ENCODE results near the gene ENO2. TPM values are rescaled to one million over a fixed set of nuclear protein-coding genes. Genes with fewer than 3 reads are reported as not detected.
A peak's percentile ranks its signal among the peaks of the same experiment; 100 is the strongest.

The ENO2 gene
- total RNA-seq, 1 experiment from 2014 or later, result 30.2 TPM

DNA sequence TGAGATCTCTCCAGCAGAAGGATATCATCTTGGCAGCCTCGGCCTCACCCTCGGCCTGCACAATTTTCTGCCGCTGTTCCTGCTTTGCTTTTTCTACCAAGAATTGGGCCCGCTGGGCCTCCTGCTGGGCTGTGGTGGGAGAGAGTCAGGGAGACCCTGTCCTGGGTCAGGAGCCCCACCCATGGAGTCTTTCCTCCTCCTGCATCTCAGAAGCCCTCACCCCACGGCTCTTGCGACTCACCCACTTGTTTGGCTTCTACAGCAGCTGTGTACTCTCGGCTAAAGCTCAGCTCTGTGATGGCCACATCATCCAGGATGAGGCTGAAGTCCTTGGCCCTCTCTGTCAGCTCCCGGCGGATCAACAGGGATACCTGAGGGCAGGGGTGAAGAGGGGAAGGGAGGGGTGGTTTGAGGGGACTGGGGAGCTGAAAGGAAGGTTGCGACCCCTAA lies 53.3 kb downstream of the ENO2 start:
- ATAC-seq (no peak), DNase-seq (no peak)
- Histone ChIP-seq H3K9me2 (replicated peaks; ENCODE audit: low read length) (no peaks in the 10 kb centered on the region), H3K27ac (ENCODE audit: low read length) (no peak overlapping the region), H3K9me3 (ENCODE audit: low read length) (no peaks in the 10 kb centered on the region), H3K4me2 (ENCODE audit: low read length) (0 out of 2 replicates have a peak overlapping the region, but pooled peaks have one; percentile 100), H3F3A (ENCODE audit: low read length, unreplicated experiment) (peaks cover 4% of the 10 kb centered on the region), H3K27me3 (ENCODE audit: low read length) (no peaks in the 10 kb centered on the region), H3K4me3 (ENCODE audit: low read length) (no peak overlapping the region), H3K79me2 (ENCODE audit: low read length) (peaks cover 49% of the 10 kb centered on the region), H2AFZ (ENCODE audit: low read length) (no peak overlapping the region), H3K36me3 (ENCODE audit: low read depth, low read length) (peaks cover 41% of the 10 kb centered on the region), H3K4me1 (ENCODE audit: insufficient read depth, low read length) (peaks cover 24% of the 10 kb centered on the region), H3K9ac (ENCODE audit: low read length) (no peak overlapping the region), H4K20me1 (ENCODE audit: low read length) (no peaks in the 10 kb centered on the region)
- no TSS peak for BruUV-seq (replicated peaks)
- ChIA-PET POLR2A (ENCODE audit: unreplicated experiment) (no interaction called here), CTCF (no interaction called here)
- TF ChIP-seq EZH2phosphoT487 (IDR thresholded peaks at IDR 0.05; ENCODE audit: borderline replicate concordance, low read length), result no peak
- TF ChIP-seq EZH2 (IDR thresholded peaks at IDR 0.05; ENCODE audit: low read length, unreplicated experiment), result no peak
- no peak for TF ChIP-seq CTCF (conservative IDR thresholded peaks at IDR 0.05; ENCODE audit: low read depth, low read length)
- intact Hi-C loops (cut with micrococcal nuclease), result no loop called here

DNA sequence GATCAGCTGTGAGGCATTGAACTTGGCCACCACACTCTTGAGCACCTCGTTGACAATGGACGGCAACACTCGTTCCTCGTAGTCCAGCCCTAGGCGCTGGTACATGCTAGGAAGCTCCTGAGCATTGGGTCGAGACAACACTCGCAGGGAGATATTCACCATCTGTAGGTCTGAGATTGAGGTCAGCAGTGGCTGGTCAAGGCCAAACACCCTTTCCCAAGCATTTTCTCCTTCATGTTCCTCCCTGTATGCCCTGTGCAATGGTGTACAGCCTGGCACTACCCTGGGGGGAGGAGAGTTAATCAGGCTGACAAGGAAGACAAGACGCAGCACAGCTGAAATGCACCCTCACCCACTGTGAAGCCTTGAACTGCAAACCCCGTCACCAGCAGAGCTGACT lies 54.0 kb downstream of the ENO2 start:
- Histone ChIP-seq H3K27ac (ENCODE audit: low read length) (no peak overlapping the region), H2AFZ (ENCODE audit: low read length) (no peak overlapping the region), H4K20me1 (ENCODE audit: low read length) (no peaks in the 10 kb centered on the region), H3K36me3 (ENCODE audit: low read depth, low read length) (peaks cover 41% of the 10 kb centered on the region), H3K4me1 (ENCODE audit: insufficient read depth, low read length) (peaks cover 25% of the 10 kb centered on the region), H3K4me2 (ENCODE audit: low read length) (peak overlapping the region; percentile 100), H3K4me3 (ENCODE audit: low read length) (peak overlapping the region; percentile 98), H3F3A (ENCODE audit: low read length, unreplicated experiment) (peaks cover 4% of the 10 kb centered on the region), H3K79me2 (ENCODE audit: low read length) (peaks cover 55% of the 10 kb centered on the region), H3K9me3 (ENCODE audit: low read length) (no peaks in the 10 kb centered on the region), H3K9ac (ENCODE audit: low read length) (no peak overlapping the region), H3K27me3 (ENCODE audit: low read length) (no peaks in the 10 kb centered on the region), H3K9me2 (replicated peaks; ENCODE audit: low read length) (no peaks in the 10 kb centered on the region)
- intact Hi-C loops (cut with micrococcal nuclease), result no loop called here
- POLR2A ChIA-PET (ENCODE audit: unreplicated experiment), result no interaction called here
- no TSS peak for BruUV-seq (replicated peaks)
- DNase-seq (no peak), ATAC-seq (no peak)
- TF ChIP-seq EZH2phosphoT487 (IDR thresholded peaks at IDR 0.05; ENCODE audit: borderline replicate concordance, low read length) (no peak), EZH2 (IDR thresholded peaks at IDR 0.05; ENCODE audit: low read length, unreplicated experiment) (no peak), CTCF (conservative IDR thresholded peaks at IDR 0.05; ENCODE audit: low read depth, low read length) (no peak)
- CTCF ChIA-PET, result interaction anchor here (1.1 kb wide), 1 partner anchor 24 kb away, joined by 3 read pairs; no protein-coding TSS in a partner anchor

GRCh38 chr12:6970096-6970527 lies 55.7 kb downstream of the ENO2 start:
- BruUV-seq (replicated peaks), result TSS peak; percentile 32
- peak overlapping the region; percentile 66 for H3K27ac ChIP-seq (ENCODE audit: low read length)

More at GRCh38 chr12:6970096-6970527, 55.7 kb downstream of the ENO2 start:
- Histone ChIP-seq H3K4me3 (ENCODE audit: low read length) (peak overlapping the region; percentile 98), H2AFZ (ENCODE audit: low read length) (peak overlapping the region; percentile 80), H3K79me2 (ENCODE audit: low read length) (peaks cover 55% of the 10 kb centered on the region), H3K4me1 (ENCODE audit: insufficient read depth, low read length) (peaks cover 25% of the 10 kb centered on the region), H3K9ac (ENCODE audit: low read length) (peak overlapping the region; percentile 100), H3K9me2 (replicated peaks; ENCODE audit: low read length) (no peaks in the 10 kb centered on the region), H3K27me3 (ENCODE audit: low read length) (no peaks in the 10 kb centered on the region), H3K4me2 (ENCODE audit: low read length) (peak overlapping the region; percentile 100), H3K9me3 (ENCODE audit: low read length) (no peaks in the 10 kb centered on the region), H3K36me3 (ENCODE audit: low read depth, low read length) (peaks cover 50% of the 10 kb centered on the region), H3F3A (ENCODE audit: low read length, unreplicated experiment) (peaks cover 4% of the 10 kb centered on the region), H4K20me1 (ENCODE audit: low read length) (no peaks in the 10 kb centered on the region)
- ChIA-PET POLR2A (ENCODE audit: unreplicated experiment) (no interaction called here), CTCF (no interaction called here)
- DNase-seq (no peak), ATAC-seq (peak; percentile 19)
- TF ChIP-seq EZH2 (IDR thresholded peaks at IDR 0.05; ENCODE audit: low read length, unreplicated experiment) (no peak), CTCF (conservative IDR thresholded peaks at IDR 0.05; ENCODE audit: low read depth, low read length) (no peak), EZH2phosphoT487 (IDR thresholded peaks at IDR 0.05; ENCODE audit: borderline replicate concordance, low read length) (no peak)
- intact Hi-C loops (cut with micrococcal nuclease), result loop anchor here (5.0 kb wide), 1 partner anchor 47 kb away; the partner anchor contains the start of gene LPCAT3
